NCI-H1105 treated with DMSO at 0.1 percent for 48 hours (cell line): ENCODE data around the gene CCL4.
"Not testable (repeated sequence)": the region's sequence is repeated elsewhere in the genome, so short reads cannot be mapped to it uniquely, and the experiment has no call there.

Experiments
- DNase-seq: peaks from one replicate; lab custom pipeline; 2025; lab: John Stamatoyannopoulos, UW

The CCL4 gene

GRCh38 chr17:36103401-36103975 lies at the start of gene CCL4:
TSS of gene CCL4 (plus strand) at chr17:36103827. CDS start at chr17:36103906, 79 bp downstream.
- not testable (repeated sequence) for DNase-seq

- no peak for DNase-seq
Observed at GRCh38 chr17:36055171-36055570, 48.5 kb upstream of the CCL4 start.

GRCh38 chr17:36055921-36056520 lies 47.6 kb upstream of the CCL4 start:
- DNase-seq: no peak

GRCh38 chr17:36057911-36058310 lies 45.7 kb upstream of the CCL4 start:
- DNase-seq: no peak

- no peak for DNase-seq
Observed at GRCh38 chr17:36059406-36059805, 44.2 kb upstream of the CCL4 start.

- no peak for DNase-seq
Observed at GRCh38 chr17:36060816-36061215, 42.8 kb upstream of the CCL4 start.

GRCh38 chr17:36063786-36064541 lies 39.7 kb upstream of the CCL4 start, which contains the start of gene CCL18:
TSS of gene CCL18 (plus strand) at chr17:36064272. CDS start at chr17:36064343, 71 bp downstream.
- no peak for DNase-seq

- DNase-seq: no peak
Observed at GRCh38 chr17:36066365-36066985, 37.2 kb upstream of the CCL4 start.

- DNase-seq: no peak
Observed at GRCh38 chr17:36068524-36068923, 35.1 kb upstream of the CCL4 start.

GRCh38 chr17:36069136-36069535 lies 34.5 kb upstream of the CCL4 start:
- no peak for DNase-seq

GRCh38 chr17:36070427-36070826 lies 33.2 kb upstream of the CCL4 start:
- DNase-seq: no peak

- no peak for DNase-seq
Observed at GRCh38 chr17:36071751-36072150, 31.9 kb upstream of the CCL4 start.

- DNase-seq: peak; percentile 33
Observed at GRCh38 chr17:36072431-36073121, 31.1 kb upstream of the CCL4 start.

- DNase-seq: no peak
Observed at GRCh38 chr17:36074365-36074764, 29.3 kb upstream of the CCL4 start.

GRCh38 chr17:36081681-36082471 lies 21.8 kb upstream of the CCL4 start:
- not testable (repeated sequence) for DNase-seq

GRCh38 chr17:36082482-36083120 lies 21.0 kb upstream of the CCL4 start:
- not testable (repeated sequence) for DNase-seq

GRCh38 chr17:36083691-36084090 lies 19.9 kb upstream of the CCL4 start:
- not testable (repeated sequence) for DNase-seq

GRCh38 chr17:36085765-36086164 lies 17.9 kb upstream of the CCL4 start:
- no peak for DNase-seq

- DNase-seq: no peak
Observed at GRCh38 chr17:36086791-36087190, 16.8 kb upstream of the CCL4 start.

- not testable (repeated sequence) for DNase-seq
Observed at GRCh38 chr17:36087471-36087870, 16.2 kb upstream of the CCL4 start.
